HG03457 (cell line): ENCODE data around the gene APOBEC4.
A peak's percentile ranks its signal among the peaks of the same experiment; 100 is the strongest.

ENCODE experiments used
- ATAC-seq: cut with Tn5 transposase; IDR thresholded peaks from one replicate; pipeline ENCODE4 v1.9.1; 2021; ENCODE audit warnings: moderate number of reproducible peaks; ENCODE audit not compliant: unreplicated experiment

Gene APOBEC4

GRCh38 chr1:183675381-183675780 lies 22.3 kb upstream of the APOBEC4 start:
- ATAC-seq, result no peak

- no peak for ATAC-seq
These were observed 21.8 kb upstream of the APOBEC4 start for GRCh38 chr1:183674886-183675285.

- ATAC-seq, result no peak
These were observed 21.2 kb upstream of the APOBEC4 start for GRCh38 chr1:183674339-183674738.

GRCh38 chr1:183673605-183674323 lies 20.6 kb upstream of the APOBEC4 start:
- no peak for ATAC-seq

- ATAC-seq, result no peak
These were observed 17.1 kb upstream of the APOBEC4 start for GRCh38 chr1:183670169-183670568.

GRCh38 chr1:183656355-183656754 lies 3.2 kb upstream of the APOBEC4 start:
- no peak for ATAC-seq

- no peak for ATAC-seq
These were observed 2.5 kb upstream of the APOBEC4 start for GRCh38 chr1:183655562-183656075.

GRCh38 chr1:183654706-183655105 lies 1.6 kb upstream of the APOBEC4 start:
- ATAC-seq, result no peak

GRCh38 chr1:183653876-183654451 lies 848 bp upstream of the APOBEC4 start:
- ATAC-seq, result no peak

- ATAC-seq, result no peak
These were observed 312 bp upstream of the APOBEC4 start for GRCh38 chr1:183653462-183653794.

GRCh38 chr1:183652107-183652506 lies 1.0 kb downstream of the APOBEC4 start:
- no peak for ATAC-seq

- no peak for ATAC-seq
These were observed 1.5 kb downstream of the APOBEC4 start for GRCh38 chr1:183651612-183652011.

GRCh38 chr1:183648042-183648441 lies 5.1 kb downstream of the APOBEC4 start:
- ATAC-seq, result no peak

- ATAC-seq, result no peak
These were observed 6.3 kb downstream of the APOBEC4 start for GRCh38 chr1:183646776-183647175.

GRCh38 chr1:183645531-183645930 lies 7.6 kb downstream of the APOBEC4 start:
- no peak for ATAC-seq

GRCh38 chr1:183642166-183642565 lies 10.9 kb downstream of the APOBEC4 start:
- ATAC-seq, result no peak

GRCh38 chr1:183640193-183640592 lies 12.9 kb downstream of the APOBEC4 start:
- no peak for ATAC-seq

GRCh38 chr1:183638649-183639387 lies 14.3 kb downstream of the APOBEC4 start:
- ATAC-seq, result no peak

GRCh38 chr1:183636783-183637182 lies 16.3 kb downstream of the APOBEC4 start:
- ATAC-seq, result no peak

- no peak for ATAC-seq
These were observed 16.8 kb downstream of the APOBEC4 start for GRCh38 chr1:183636334-183636682.

- ATAC-seq, result peak; percentile 80
These were observed 17.3 kb downstream of the APOBEC4 start, which contains the start of gene ARPC5 for GRCh38 chr1:183635606-183636333. ARPC5 (minus strand) TSS chr1:183635783; CDS start chr1:183635659, 124 bp downstream.
